Gastroesophageal sphincter (tissue), 4 donors: ENCODE results near the gene HPSE. TPM values are rescaled to one million over a fixed set of nuclear protein-coding genes. Genes with fewer than 3 reads are reported as not detected.

Source experiments
- ATAC-seq: fragments of 150-250 bp; one replicate; pipeline ENCODE4 v1.9.1; 2016; ENCODE audit warnings: mild to moderate bottlenecking, moderate library complexity
- H3K27ac ChIP-seq, 4 donors: fragments of 200-600 bp; sonication (generic) in 3 of 4; 1 replicate in 3 of 4; 2 replicates in 1 of 4; pipeline ENCODE4 v1.5.1; 2016 to 2019
- H3K27me3 ChIP-seq: fragments of 200-600 bp; sonication (generic); one replicate; pipeline ENCODE4 v1.5.1; 2019
- H3K36me3 ChIP-seq, 2 donors: fragments of 200-600 bp; sonication (generic); one replicate each; pipeline ENCODE4 v1.5.1; 2019; ENCODE audit warnings: control low read depth in 1 of 2
- H3K4me1 ChIP-seq, 3 donors: fragments of 200-600 bp; sonication (generic); 1 replicate in 2 of 3; 2 replicates in 1 of 3; pipeline ENCODE4 v1.5.1; 2016 to 2019; ENCODE audit warnings: control low read depth in 2 of 3
- H3K4me3 ChIP-seq, 2 donors: fragments of 200-600 bp; sonication (generic); one replicate each; pipeline ENCODE4 v1.5.1; 2019; ENCODE audit warnings: mild to moderate bottlenecking in 1 of 2, moderate library complexity in 1 of 2
- H3K9me3 ChIP-seq, 3 donors: fragments of 200-600 bp; sonication (generic); one replicate each; pipeline ENCODE4 v1.5.1; 2017 to 2019; ENCODE audit warnings: control low read depth in 2 of 3
- CTCF ChIP-seq, 4 experiments: fragments of 200-600 bp in 2 of 4; fragments of 450-650 bp in 2 of 4; sonication (generic) in 1 of 4; IDR thresholded peaks; one replicate each; pipeline ENCODE4 v1.5.1; 2017 to 2019; ENCODE audit warnings: antibody characterized with exemption in 4 of 4, mild to moderate bottlenecking in 2 of 4, moderate library complexity in 2 of 4
- EP300 ChIP-seq: sonication (generic); formaldehyde crosslinking; IDR thresholded peaks from one replicate; pipeline ENCODE4 v1.6.1; 2017; ENCODE audit warnings: antibody characterized with exemption, mild to moderate bottlenecking
- POLR2A ChIP-seq, 2 donors: fragments of 450-650 bp; IDR thresholded peaks; one replicate each; pipeline ENCODE4 v1.6.1; 2017; ENCODE audit warnings: antibody characterized with exemption in 2 of 2, mild to moderate bottlenecking in 2 of 2, moderate library complexity in 1 of 2
- POLR2AphosphoS5 ChIP-seq: sonication (generic); formaldehyde crosslinking; IDR thresholded peaks from one replicate; pipeline ENCODE4 v1.6.1; 2017; ENCODE audit warnings: antibody characterized with exemption
- WGBS, 2 donors: methylation state at CpG; one replicate each; pipeline ENCODE4 v1.1.5; 2018; ENCODE audit warnings: low coverage in 1 of 2; 5-methylcytosine and 5-hydroxymethylcytosine counted together
- total RNA-seq, 4 donors: library from RNA; depleted of rRNA; stranded (reverse); fragments of >200 nt; gene quantifications; one replicate each; pipeline ENCODE4 v1.1.0, GENCODE V29; 2016

Gene HPSE
- total RNA-seq, 4 donors from 2014 or later: 0.47 to 3.3 (median 1.5) TPM

GRCh38 chr4:83356899-83357661 is 22.4 kb upstream of the HPSE start:
- no peaks in the 10 kb centered on the region for H3K9me3 ChIP-seq
- H3K4me3 ChIP-seq: no peak overlapping the region
- ATAC-seq: peak; percentile 53
- no peaks in the 10 kb centered on the region for H3K4me1 ChIP-seq
- peak overlapping the region in 1 of 4 donors; percentile 17 for H3K27ac ChIP-seq
- H3K36me3 ChIP-seq: no peaks in the 10 kb centered on the region
- no peak for TF ChIP-seq POLR2A (IDR thresholded peaks at IDR 0.05)
- no peak for TF ChIP-seq CTCF (IDR thresholded peaks at IDR 0.05)
- TF ChIP-seq EP300: no peak
- no peak for TF ChIP-seq POLR2AphosphoS5
- 43 to 54% methylated on average over 4 of the region's 4 CpGs for WGBS, 2 donors
- H3K27me3 ChIP-seq: no peaks in the 10 kb centered on the region

- TF ChIP-seq POLR2AphosphoS5: no peak
- no peak for TF ChIP-seq EP300
- TF ChIP-seq POLR2A (IDR thresholded peaks at IDR 0.05): no peak
- TF ChIP-seq CTCF (IDR thresholded peaks at IDR 0.05): no peak
- WGBS, 2 donors: 69 to 86% methylated on average over 1 of the region's 1 CpG
- H3K4me1 ChIP-seq: no peaks in the 10 kb centered on the region
- no peaks in the 10 kb centered on the region for H3K36me3 ChIP-seq
- ATAC-seq: no peak
- H3K27ac ChIP-seq: no peak overlapping the region
- H3K9me3 ChIP-seq: no peaks in the 10 kb centered on the region
- no peak overlapping the region for H3K4me3 ChIP-seq
- no peaks in the 10 kb centered on the region for H3K27me3 ChIP-seq
Observed at GRCh38 chr4:83353516-83353915, 18.9 kb upstream of the HPSE start.

GRCh38 chr4:83348074-83348473 is 13.4 kb upstream of the HPSE start:
- TF ChIP-seq POLR2AphosphoS5: no peak
- no peak for TF ChIP-seq CTCF (IDR thresholded peaks at IDR 0.05)
- no peak for TF ChIP-seq EP300
- no peak for TF ChIP-seq POLR2A (IDR thresholded peaks at IDR 0.05)
- 67 to 100% methylated on average over 1 of the region's 1 CpG for WGBS, 2 donors
- Histone ChIP-seq H3K27me3 (no peaks in the 10 kb centered on the region), H3K27ac (no peak overlapping the region), H3K9me3 (no peaks in the 10 kb centered on the region), H3K36me3 (no peaks in the 10 kb centered on the region), H3K4me3 (no peak overlapping the region), H3K4me1 (no peaks in the 10 kb centered on the region)
- ATAC-seq: no peak

GRCh38 chr4:83342476-83342875 is 7.8 kb upstream of the HPSE start:
- peaks cover 14% of the 10 kb centered on the region for H3K27me3 ChIP-seq
- no peak overlapping the region for H3K27ac ChIP-seq
- no peaks in the 10 kb centered on the region for H3K36me3 ChIP-seq
- no peak for TF ChIP-seq POLR2A (IDR thresholded peaks at IDR 0.05)
- no peak for TF ChIP-seq POLR2AphosphoS5
- TF ChIP-seq CTCF (IDR thresholded peaks at IDR 0.05): no peak
- TF ChIP-seq EP300: no peak
- ATAC-seq: no peak
- no peaks in the 10 kb centered on the region for H3K4me1 ChIP-seq
- H3K4me3 ChIP-seq: no peak overlapping the region
- H3K9me3 ChIP-seq: peaks cover 0 to 17% (median 0%) of the 10 kb centered on the region in 3 donors
- WGBS, 2 donors: 57 to 60% methylated on average over 3 of the region's 3 CpGs

GRCh38 chr4:83340692-83341343 is 6.2 kb upstream of the HPSE start:
- peaks cover 29% of the 10 kb centered on the region for H3K27me3 ChIP-seq
- no peaks in the 10 kb centered on the region for H3K36me3 ChIP-seq
- no peak for ATAC-seq
- TF ChIP-seq EP300 (no peak), POLR2AphosphoS5 (no peak), CTCF (IDR thresholded peaks at IDR 0.05) (no peak), POLR2A (IDR thresholded peaks at IDR 0.05) (no peak)
- no peaks in the 10 kb centered on the region for H3K4me1 ChIP-seq
- peaks cover 0 to 17% (median 0%) of the 10 kb centered on the region in 3 donors for H3K9me3 ChIP-seq
- WGBS, 2 donors: 49 to 89% methylated on average over 1 to 2 of the region's 2 CpGs
- H3K4me3 ChIP-seq: no peak overlapping the region
- no peak overlapping the region for H3K27ac ChIP-seq
